HG02759 (cell line): Measurements from ENCODE around the gene OR10R2.

Experiments used
- ATAC-seq: cut with Tn5 transposase; IDR thresholded peaks from one replicate; pipeline ENCODE4 v1.9.1; 2021; ENCODE audit warnings: mild to moderate bottlenecking, moderate library complexity; ENCODE audit not compliant: unreplicated experiment

Gene OR10R2

DNA sequence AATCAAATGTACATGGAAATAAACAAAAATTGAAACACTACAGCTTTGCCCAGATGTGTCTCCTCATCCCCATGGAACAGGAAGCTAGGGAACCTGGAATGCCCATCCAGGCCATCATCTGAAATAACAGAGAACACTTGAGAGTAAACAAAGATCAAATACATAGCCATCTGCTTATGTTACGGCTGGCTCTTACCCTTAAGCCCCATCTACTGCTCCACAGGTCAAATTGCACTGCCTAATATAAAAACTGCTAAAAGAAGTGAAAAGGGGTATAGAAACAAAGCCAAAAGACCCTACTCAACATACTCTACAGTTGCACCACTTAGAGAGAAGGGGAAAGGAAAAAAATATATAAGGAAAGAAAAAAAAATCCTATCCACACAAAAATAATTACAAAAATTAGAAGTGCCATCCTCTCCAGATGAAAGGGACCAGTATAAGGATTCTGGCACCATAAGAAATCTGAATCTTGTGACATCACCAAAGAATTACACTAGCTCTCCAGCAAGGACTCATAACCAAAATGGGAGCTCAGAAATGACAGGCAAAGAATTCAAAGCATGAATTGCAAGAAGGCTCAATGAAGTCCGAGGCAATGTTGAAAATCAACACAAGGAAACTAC is 55.3 kb downstream of the OR10R2 start:
- peak; percentile 64 for ATAC-seq
